GM18511 (cell line): ENCODE measurements around the gene ADGRL2.

Source experiments
- ATAC-seq: cut with Tn5 transposase; IDR thresholded peaks from one replicate; pipeline ENCODE4 v1.9.1; 2021; ENCODE audit warnings: mild to moderate bottlenecking, moderate library complexity; ENCODE audit not compliant: unreplicated experiment

ADGRL2 gene

DNA sequence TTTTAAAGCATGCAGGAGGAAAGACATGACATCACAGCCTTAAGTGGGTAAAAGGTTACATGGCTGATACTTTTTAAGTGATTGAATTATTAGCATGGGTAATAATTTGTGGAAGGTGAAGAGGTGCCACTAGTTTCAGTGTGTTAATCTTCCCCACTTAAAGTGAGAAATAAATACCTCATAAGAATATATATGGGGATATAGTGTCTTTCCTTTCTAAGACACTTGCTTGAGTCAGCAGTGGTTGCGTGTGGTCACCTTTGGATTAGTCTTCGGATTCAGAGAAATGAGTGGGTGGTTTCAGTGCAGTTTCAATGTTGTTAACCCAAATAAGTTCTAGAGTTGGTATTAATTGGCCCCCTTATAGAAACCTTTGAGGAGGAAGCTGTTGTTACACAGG, 94.1 kb downstream of the ADGRL2 start:
- peak; percentile 74 for ATAC-seq

DNA sequence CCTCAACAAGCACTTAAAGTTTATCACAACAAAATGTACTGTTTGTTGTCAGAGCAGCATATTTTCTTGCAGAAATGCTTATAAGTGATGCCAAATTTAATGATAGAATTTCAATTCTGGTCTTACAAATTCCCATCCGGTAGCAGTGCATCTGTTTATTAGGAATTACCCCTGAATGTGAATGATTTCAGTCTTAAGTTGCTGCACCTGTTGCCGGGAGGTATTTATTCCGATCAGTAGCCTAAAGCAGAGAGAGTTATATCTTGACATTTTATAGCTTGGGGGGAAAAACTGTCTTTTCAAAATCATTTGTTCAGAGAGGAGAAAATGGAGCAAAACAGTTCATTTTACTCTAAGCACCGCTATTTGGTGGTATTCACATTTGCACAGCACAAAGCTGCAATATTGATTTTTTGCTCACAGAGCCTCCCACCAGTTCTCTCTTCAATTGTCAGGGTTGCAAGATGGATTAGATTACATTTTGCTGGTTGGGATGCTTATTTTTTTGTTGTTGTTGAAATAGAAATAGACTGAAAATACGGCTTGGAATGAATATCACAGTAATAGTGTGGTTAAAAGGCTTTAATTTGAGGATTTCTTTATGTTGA, 98.6 kb downstream of the ADGRL2 start:
- no peak for ATAC-seq

DNA sequence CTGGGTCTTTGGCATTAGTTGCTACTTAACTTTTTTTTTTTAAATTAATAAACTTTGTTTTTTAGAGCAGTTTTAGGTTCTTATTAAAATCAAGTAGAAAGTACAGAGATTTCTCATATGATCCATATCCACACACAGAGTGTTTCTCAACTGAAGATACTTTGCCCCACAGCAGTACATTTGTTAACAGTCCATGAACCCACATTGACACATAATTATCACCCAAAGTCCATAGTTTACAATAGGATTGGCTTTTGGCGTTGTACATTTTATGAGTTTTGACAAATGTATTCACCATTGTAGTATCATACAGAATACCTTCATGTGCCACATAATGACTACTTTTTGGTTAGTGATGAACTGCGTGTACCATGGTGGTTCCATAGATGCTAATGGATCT, 106.8 kb downstream of the ADGRL2 start:
- no peak for ATAC-seq

DNA sequence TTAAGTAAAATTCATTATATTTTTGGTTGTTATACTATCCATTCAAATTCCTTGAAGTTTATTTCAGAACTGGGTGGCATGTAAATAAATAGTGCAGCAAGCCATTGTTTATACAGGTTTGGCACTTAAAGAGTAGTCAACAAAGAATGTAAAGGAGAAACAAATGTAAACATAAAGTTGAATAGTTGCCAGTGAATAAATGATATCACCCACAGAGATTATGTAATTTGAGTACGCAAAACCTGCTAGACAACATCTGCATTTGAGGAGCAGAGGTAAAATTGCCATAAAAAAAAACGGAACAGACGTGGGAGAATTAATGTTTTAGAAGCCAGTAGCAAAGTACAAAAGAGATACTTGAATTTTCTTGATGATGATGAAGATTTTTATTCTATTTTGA, 111.6 kb downstream of the ADGRL2 start:
- ATAC-seq, result no peak

DNA sequence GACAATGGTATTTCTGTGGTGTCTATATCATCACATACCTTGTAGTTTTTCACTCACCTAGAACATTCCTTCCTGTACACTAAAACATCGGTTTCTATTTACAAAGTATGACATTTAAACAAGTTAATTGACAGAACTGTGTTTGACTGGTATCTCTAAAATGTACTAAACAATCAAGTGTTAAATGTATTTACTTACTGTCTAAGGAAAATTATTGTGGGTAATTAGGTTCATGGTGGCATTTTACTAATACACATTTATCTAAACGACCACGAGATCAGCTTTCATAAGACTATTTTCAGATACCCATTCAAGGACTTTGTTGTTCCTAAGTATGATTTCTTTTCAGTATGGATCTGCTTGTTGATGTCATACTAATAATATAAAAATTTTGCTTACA, 115.2 kb downstream of the ADGRL2 start:
- ATAC-seq, result no peak

DNA sequence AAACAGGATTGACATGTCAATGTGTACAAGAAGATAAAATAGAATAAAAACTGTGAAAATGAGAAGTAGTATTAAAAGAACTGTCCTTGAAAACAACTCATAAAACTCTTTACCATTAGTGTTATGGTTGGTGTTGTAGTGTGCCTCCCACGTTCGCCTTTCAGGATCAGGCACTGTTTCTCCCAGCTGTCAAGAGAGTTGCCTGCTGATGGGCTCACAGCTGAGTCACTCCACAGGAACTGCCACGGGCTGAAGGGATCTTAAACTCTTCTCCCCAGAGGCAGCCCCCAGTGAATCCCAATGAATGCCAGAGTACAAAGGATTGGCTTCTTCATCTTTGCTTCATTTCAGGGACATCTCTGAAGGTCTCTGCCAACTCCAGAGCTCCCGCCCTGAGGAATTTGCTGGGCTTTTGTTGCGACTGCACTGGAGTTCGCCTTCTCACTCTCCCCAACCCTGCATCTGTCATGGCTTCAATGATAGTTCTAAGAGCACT, 119.6 kb downstream of the ADGRL2 start:
- ATAC-seq, result no peak

DNA sequence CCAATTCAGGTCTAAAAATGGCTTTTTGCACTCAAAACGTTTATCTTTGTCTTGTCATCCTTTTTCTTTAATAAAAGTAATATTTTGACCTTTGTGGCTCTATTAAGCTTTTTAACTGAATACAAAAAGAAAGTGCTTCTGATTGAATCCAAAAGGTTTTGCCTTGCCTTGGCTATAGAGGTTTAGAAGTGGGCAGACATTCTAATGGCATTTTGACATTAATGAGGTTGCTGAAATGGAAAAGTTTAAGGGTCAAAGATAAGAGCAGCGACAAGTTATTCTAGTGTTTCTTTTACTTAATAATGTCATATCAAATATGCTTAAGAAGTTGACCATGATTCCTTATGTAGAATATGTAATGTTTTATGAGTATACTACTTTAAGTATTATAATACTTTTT, 120.2 kb downstream of the ADGRL2 start:
- ATAC-seq, result no peak

DNA sequence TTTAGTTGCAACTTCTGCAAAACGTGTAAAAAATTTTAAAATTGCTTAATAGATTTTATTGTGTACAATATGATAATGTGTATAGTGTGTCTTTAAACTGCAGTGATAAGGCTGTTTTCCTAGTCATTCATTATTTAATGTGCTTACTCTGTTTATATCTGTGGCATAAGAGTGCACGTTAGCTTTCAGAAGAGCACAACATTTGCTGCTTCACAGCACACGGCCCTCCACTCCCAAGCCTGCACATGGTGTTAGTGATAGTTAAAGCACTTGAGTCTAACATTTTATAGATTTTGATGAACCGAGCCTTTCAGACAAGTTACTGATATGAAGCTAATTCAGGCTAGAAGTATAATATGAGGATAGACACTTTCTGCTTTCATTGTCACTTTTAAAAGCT, 120.6 kb downstream of the ADGRL2 start:
- no peak for ATAC-seq

DNA sequence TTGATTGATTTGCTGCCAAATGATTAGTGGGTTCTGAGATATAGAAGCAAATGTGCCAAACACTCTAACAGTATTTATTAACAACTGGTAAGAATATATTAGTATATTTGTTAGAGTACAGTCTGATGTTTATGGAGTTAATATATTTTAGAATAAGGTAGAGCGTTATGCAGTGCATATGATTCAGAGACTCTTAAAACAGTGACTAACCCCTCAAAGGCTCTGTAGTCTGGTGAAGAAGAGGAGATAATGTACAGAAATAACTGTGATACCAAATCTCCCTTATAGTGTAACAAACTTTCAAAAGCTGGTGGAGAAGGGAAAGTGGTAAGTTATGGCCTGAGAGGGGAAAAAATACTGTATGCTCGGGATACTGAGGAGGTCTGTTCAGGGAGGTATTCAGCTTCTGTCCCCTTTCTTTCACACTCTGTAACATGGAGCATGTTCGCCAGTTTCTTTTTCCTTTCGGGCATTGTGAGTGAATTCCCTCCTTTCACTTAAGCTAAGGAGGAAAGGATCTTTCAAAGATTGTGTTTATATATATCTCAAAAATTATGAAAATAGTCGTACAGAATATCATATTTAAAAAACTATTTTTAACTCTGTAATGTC, 121.2 kb downstream of the ADGRL2 start:
- no peak for ATAC-seq

DNA sequence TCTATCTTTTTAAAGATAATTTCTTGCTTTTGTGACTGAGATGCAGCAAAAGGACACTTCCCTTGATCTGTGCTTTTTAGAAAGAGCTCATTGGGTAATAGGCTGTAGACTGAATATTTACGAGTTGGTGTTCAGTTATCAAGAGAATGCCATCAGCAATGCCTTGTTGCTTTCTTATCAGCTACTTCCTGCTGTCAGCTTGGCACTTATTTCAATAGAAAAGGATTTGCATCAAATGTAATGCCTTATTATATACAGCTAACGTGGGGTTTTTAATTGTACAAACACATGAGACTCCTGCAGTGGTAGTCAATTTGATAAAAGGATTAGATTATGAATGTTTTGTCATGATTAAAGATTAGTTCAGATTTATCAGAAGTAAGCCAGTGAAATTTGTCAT, 122.2 kb downstream of the ADGRL2 start:
- no peak for ATAC-seq

DNA sequence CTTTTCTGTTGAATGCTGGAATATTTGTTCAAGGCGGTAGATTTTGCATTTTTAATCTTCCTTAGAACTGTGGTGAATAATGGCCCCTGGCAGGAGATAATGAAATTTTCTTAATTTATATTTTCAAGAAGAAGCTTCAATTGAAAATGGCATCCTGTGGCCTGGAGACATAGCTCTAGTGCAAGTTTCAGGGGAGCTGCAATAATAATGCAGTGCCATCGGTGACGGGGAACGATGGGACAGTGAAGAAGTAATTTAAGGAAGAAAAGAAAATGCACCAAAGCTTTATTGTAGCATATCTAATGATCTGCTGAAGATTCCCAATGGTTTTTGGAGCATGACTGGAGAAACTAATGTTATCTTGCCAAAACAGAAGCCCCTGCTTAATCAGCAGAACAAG, 128.4 kb downstream of the ADGRL2 start:
- ATAC-seq, result no peak

DNA sequence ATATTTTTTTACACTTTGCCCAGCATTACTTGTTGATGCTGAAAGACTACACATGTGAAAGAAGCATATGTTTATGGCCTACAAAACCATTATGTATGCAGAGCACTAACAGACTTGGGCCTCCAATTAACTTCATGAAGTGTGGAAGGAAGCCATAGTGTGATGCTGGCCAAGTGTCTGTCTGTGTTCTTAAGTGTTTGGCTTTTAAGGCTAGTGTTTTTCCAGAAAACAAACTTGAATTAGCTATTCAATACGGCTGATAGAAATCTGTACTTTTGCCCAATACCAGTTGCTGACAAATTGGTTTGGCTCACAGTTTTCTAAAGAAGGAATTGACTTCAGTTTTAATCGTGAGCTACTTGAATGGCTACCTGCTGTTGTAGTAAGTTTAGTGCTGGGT, 136.1 kb downstream of the ADGRL2 start:
- no peak for ATAC-seq

DNA sequence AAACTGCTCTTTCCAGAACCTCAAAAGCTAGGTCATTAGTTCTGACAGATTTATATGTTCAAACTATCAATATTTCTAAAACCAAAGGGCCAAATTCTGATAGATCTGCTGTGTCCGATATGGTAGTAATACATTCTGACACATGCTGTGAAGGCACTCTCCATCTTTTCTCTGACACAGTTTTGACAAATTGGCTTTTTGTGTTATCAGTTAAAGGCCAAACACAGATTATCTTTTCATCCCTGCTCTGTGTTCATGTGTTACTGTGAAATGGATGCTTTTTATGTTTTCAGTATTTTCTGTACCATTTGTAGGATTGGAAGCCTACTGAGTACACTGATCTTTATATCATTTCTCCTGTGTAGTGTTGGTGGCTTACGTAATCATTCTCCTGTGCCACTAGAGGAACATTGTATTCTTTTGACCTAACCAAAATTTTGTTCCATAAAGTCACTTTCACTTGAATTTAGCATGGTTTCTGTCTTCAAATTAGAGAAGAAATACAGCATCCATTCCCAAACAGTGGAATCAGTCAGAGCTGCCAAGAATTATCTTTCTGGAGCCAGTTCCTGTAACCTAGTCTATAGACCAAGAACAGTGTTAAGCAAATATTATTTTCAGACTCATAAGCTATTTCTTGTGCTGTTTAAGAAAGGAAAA, 137.2 kb downstream of the ADGRL2 start:
- no peak for ATAC-seq

DNA sequence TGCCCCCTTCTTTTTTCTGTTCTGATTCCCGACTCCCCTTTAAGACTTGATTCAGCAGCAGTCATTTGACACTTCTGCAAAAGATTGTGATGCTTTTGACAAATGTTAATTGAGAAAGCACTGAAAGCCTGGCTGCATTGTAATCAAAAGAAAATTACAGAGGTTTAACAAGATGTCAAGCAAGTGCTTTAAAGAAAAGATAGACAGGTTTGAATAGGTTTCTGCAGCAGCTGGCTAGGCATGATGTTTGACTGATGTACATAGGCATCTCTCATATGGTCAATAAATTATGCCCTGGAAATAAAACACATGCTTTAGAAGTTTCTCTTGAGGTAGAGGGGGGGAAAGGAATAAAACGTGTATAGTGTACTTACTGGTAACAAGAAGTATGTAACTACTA, 147.8 kb downstream of the ADGRL2 start:
- ATAC-seq, result no peak

DNA sequence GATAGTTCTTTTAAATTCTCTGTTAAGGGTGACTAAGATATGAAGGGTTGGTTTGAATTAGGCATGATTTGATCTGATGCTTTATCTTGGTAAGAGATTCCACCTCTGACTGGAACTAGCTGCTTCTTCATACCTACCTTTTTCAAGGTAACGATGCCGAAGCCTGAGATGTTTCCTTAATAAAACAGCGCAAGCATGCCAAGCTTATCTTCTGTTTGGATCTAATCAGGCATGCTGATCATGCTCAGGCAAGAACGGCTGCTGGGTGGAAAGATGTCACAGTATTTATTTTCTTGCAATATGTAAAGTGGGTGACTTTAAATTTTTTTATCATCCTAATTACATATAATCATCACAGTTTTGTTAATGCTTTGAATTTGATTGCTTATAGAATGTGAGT, 148.7 kb downstream of the ADGRL2 start:
- ATAC-seq, result no peak

DNA sequence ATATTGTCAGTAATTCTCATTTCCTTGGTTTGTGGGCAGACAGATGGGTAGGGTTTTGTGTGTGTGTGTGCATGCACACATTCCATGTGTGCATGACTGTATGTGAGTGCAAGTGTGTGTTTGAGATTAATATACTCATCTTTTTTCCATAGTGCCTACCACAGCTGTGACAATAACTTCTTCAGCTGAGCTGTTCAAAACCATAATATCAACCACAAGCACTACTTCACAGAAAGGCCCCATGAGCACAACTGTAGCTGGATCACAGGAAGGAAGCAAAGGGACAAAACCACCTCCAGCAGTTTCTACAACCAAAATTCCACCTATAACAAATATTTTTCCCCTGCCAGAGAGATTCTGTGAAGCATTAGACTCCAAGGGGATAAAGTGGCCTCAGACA, 149.3 kb downstream of the ADGRL2 start:
- no peak for ATAC-seq

DNA sequence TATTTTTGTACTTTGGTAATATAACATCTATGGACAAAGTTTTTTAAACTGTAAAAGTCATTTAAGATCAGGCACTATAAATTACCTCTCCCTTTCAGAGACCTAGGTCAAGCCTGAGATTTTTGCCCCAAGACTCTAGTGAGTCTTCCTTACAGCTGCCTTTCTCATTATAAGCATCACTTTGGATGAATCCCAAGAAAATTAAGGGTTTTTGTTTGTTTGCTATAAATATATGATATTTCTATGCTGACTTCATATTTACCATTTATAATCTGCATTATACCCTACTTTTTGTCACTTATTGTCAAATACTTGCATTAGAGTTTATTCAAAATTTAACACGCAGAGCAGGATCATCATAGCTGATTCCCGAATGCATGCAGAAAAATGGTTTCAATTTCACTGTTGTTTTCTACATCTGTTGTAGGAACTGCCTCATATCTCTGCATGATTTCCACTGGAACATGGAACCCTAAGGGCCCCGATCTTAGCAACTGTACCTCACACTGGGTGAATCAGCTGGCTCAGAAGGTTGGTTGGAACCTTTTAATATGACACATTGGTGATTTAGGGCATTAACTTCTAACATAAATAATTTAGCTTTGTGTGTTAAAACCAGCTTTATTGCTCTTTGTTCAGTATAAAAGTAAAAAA, 150.0 kb downstream of the ADGRL2 start:
- ATAC-seq, result no peak

DNA sequence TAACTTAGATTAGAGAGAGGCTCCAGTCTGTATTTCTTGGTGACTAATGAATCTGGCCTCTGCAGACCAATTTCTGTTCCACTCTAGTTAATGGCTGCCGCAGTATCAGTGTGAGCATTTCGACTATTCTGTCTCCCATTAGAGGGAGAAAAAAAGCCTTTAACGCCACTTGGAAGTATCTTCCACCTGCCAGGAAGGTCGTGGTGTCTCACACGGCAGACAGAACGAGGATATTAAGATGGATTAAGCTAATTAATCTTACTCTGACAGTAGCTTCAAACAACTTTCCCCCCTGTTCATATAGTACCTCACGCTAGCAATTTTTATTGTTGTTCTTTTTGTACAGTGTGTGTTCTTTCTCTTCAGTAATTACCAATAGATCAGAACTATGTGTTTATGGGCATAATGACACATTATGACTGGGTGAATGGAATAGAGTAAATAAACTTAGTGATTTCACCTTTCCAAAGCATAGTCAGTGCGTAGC, 153.8 kb downstream of the ADGRL2 start:
- ATAC-seq, result no peak

DNA sequence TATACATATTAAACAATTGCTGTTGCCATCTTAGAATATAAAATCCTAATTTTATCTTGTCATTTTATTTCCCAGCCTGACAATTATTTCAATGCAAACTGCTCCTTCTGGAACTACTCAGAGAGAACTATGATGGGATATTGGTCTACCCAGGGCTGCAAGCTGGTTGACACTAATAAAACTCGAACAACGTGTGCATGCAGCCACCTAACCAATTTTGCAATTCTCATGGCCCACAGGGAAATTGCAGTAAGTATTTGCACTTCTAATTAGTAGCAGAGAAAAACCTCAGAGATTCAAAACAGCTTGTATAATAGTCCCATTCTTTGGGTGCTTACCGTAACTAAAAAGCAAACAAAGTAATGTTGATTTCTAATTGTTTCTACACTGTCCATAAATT, 167.2 kb downstream of the ADGRL2 start:
- ATAC-seq, result no peak

DNA sequence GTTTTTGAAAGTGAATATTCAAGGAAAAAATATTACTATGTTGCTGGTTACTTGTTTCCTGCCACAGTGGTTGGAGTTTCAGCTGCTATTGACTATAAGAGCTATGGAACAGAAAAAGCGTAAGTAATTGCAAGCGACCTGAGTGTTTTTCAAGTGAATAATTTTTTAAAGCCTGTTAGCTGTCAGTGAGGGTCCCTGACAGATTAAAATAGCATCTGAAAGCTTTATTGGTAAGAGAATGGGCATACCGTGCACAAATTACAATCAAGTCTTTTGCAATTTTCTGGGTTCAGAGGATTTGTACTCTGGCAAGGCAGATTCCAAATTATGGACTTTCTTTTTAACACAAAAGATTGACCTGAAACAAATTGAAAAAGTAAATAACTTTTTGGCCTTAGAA, 169.7 kb downstream of the ADGRL2 start:
- no peak for ATAC-seq

DNA sequence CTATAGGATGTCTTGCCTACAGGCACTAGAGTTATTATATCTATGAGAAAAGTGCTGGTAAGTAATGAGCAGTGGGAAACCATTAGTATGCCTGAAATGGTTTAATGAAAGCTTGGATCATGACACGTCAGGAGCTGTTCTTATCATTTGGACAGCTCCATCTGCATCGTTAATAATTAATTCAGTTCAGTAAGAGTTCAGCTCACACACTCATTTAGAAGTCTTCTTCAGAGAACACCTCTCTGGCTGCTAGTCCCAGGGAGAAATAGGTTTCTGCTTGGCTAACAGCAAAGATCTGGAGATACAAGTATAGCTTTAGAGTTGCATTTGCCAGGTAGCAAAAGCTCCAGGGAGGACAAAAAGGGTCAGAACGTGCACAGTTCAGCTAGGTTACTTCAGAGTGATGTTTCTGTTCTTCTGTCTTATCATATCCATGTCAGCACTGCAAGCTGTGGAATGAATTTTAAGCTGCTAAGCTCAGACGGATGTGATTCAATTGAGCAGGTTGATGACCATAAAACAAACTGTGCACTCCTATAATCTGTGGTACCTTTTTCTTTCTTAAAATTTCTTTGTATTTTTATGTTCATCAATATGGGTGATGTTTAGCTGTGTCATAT, 173.6 kb downstream of the ADGRL2 start:
- no peak for ATAC-seq
